Calu3 (cell line): ENCODE data around the gene SLC20A1. TPM values are rescaled to one million over a fixed set of nuclear protein-coding genes. Genes with fewer than 3 reads are reported as not detected.

Experiments used
- BruUV-seq: library from RNA; stranded (reverse); fragments of 400-500 nt; replicated peaks from 2 replicates; lab custom pipeline; 2021; lab: Mats Ljungman, UMichigan
- CTCF ChIA-PET: fragments of 300-600 bp; sonication (Branson Sonifier 250); formaldehyde crosslinking; loops from one replicate; lab custom pipeline; 2022; ENCODE audit warnings: antibody characterized with exemption; lab: Charles Lee
- DNase-seq: peaks from one replicate; pipeline ENCODE4 v3.0.0; 2022
- H3K27ac Mint-ChIP-seq: one replicate; pipeline ENCODE4 v1.8.0; 2022; ENCODE audit warnings: mixed read lengths; ENCODE audit not compliant: unreplicated experiment
- H3K27me3 Mint-ChIP-seq: one replicate; pipeline ENCODE4 v1.8.0; 2022; ENCODE audit warnings: mixed read lengths; ENCODE audit not compliant: unreplicated experiment
- H3K36me3 Mint-ChIP-seq: one replicate; pipeline ENCODE4 v1.8.0; 2022; ENCODE audit warnings: mild to moderate bottlenecking, moderate library complexity, mixed read lengths; ENCODE audit not compliant: insufficient read depth, unreplicated experiment
- H3K4me1 Mint-ChIP-seq: one replicate; pipeline ENCODE4 v1.8.0; 2022; ENCODE audit warnings: mild to moderate bottlenecking, low read depth, mixed read lengths; ENCODE audit not compliant: unreplicated experiment
- H3K4me3 Mint-ChIP-seq: one replicate; pipeline ENCODE4 v1.8.0; 2022; ENCODE audit warnings: mild to moderate bottlenecking, low read depth, moderate library complexity, mixed read lengths; ENCODE audit not compliant: unreplicated experiment
- H3K9me3 Mint-ChIP-seq: one replicate; pipeline ENCODE4 v1.8.0; 2022; ENCODE audit warnings: low read depth, mixed read lengths; ENCODE audit not compliant: unreplicated experiment
- CTCF ChIP-seq: fragments of 200-600 bp; IDR thresholded peaks from one replicate; pipeline ENCODE4 v1.8.0; 2022; ENCODE audit warnings: antibody characterized with exemption; ENCODE audit not compliant: unreplicated experiment
- intact Hi-C: fragments of 100-400 bp; cut with micrococcal nuclease; formaldehyde crosslinking; loops from one replicate; pipeline ENCODE4 v1.10.0; 2022; ENCODE audit not compliant: unreplicated experiment
- total RNA-seq: library from RNA; stranded (reverse); gene quantifications from 2 replicates; pipeline ENCODE4 v1.2.3, GENCODE V29; 2022

The SLC20A1 gene
- total RNA-seq, 1 experiment from 2014 or later = 84.5 TPM

- intact Hi-C loops = no loop called here
- peak overlapping the region; percentile 27 for H3K27ac Mint-ChIP-seq
- TF ChIP-seq CTCF = no peak
- no peaks in the 10 kb centered on the region for H3K9me3 Mint-ChIP-seq
- H3K36me3 Mint-ChIP-seq = peaks cover 11% of the 10 kb centered on the region
- CTCF ChIA-PET = interaction anchor here (0.6 to 5.5 kb wide), 9 partner anchors 21 to 318 kb away, joined by 3 to 92 read pairs (median 6); partner anchors contain the start of gene SLC20A1
- no TSS peak for BruUV-seq
- H3K4me1 Mint-ChIP-seq = peaks cover 36% of the 10 kb centered on the region
- H3K27me3 Mint-ChIP-seq = no peaks in the 10 kb centered on the region
- no peak overlapping the region for H3K4me3 Mint-ChIP-seq
- peak; percentile 79 for DNase-seq
Observed at GRCh38 chr2:112623913-112624777, 21.6 kb upstream of the SLC20A1 start.

- Mint-ChIP-seq H3K4me3 (no peak overlapping the region), H3K27ac (peak overlapping the region; percentile 70), H3K4me1 (peaks cover 51% of the 10 kb centered on the region), H3K36me3 (peaks cover 11% of the 10 kb centered on the region), H3K27me3 (no peaks in the 10 kb centered on the region), H3K9me3 (no peaks in the 10 kb centered on the region)
- TF ChIP-seq CTCF = no peak
- BruUV-seq = no TSS peak
- CTCF ChIA-PET = interaction anchor here (0.6 to 5.5 kb wide), 10 partner anchors 20 to 124 kb away, joined by 3 to 92 read pairs (median 4); partner anchors contain the start of gene SLC20A1
- intact Hi-C loops = loop anchor here (2.0 kb wide), 1 partner anchor 65 kb away; no protein-coding TSS in a partner anchor
- no peak for DNase-seq
Observed at GRCh38 chr2:112625474-112626114, 20.1 kb upstream of the SLC20A1 start.

- Mint-ChIP-seq H3K4me1 (peaks cover 61% of the 10 kb centered on the region), H3K27ac (peak overlapping the region; percentile 85)
Observed at GRCh38 chr2:112626604-112627059, 19.1 kb upstream of the SLC20A1 start.

More at GRCh38 chr2:112626604-112627059, 19.1 kb upstream of the SLC20A1 start:
- no TSS peak for BruUV-seq
- intact Hi-C loops = loop anchor here (1.0 to 2.0 kb wide), 2 partner anchors 64 to 100 kb away; no protein-coding TSS in a partner anchor
- no peaks in the 10 kb centered on the region for H3K9me3 Mint-ChIP-seq
- H3K27me3 Mint-ChIP-seq = no peaks in the 10 kb centered on the region
- CTCF ChIA-PET = interaction anchor here (0.9 to 5.5 kb wide), 10 partner anchors 11 to 315 kb away, joined by 3 to 92 read pairs (median 4); partner anchors contain the start of gene SLC20A1
- DNase-seq = peak; percentile 74
- peak; percentile 89 for TF ChIP-seq CTCF
- peaks cover 11% of the 10 kb centered on the region for H3K36me3 Mint-ChIP-seq
- peak overlapping the region; percentile 43 for H3K4me3 Mint-ChIP-seq
